Right lobe of liver (tissue), 6 donors: ENCODE data around the gene CCL3. TPM values are rescaled to one million over a fixed set of nuclear protein-coding genes. Genes with fewer than 3 reads are reported as not detected.

ENCODE experiments used
- ATAC-seq, 4 donors: fragments of 200-7000 bp; cut with Tn5 transposase; one replicate each; pipeline ENCODE4 v1.9.1; 2020; ENCODE audit warnings: mild to moderate bottlenecking in 4 of 4, moderate library complexity in 4 of 4
- DNase-seq, 3 donors: peaks; one replicate each; pipeline ENCODE4 v3.0.0-alpha.2; 2020
- H3K27ac ChIP-seq, 3 donors: fragments of 200-600 bp; one replicate each; pipeline ENCODE4 v1.8.0; 2022
- H3K27me3 ChIP-seq, 2 donors: fragments of 200-600 bp; one replicate each; pipeline ENCODE4 v1.8.0; 2022
- H3K36me3 ChIP-seq, 4 donors: fragments of 200-600 bp; sonication (generic) in 1 of 4; one replicate each; pipeline versions ENCODE4 v1.5.1 to v1.8.0; 2017 to 2022; ENCODE audit warnings: control low read depth in 1 of 4
- H3K4me1 ChIP-seq, 4 donors: fragments of 200-600 bp; sonication (generic) in 1 of 4; one replicate each; pipeline versions ENCODE4 v1.5.1 to v1.8.0; 2017 to 2022; ENCODE audit warnings: control low read depth in 1 of 4
- H3K4me3 ChIP-seq, 3 donors: fragments of 200-600 bp; one replicate each; pipeline ENCODE4 v1.8.0; 2022
- H3K9me3 ChIP-seq, 4 donors: fragments of 200-600 bp; sonication (generic) in 1 of 4; one replicate each; pipeline versions ENCODE4 v1.5.1 to v1.8.0; 2017 to 2022; ENCODE audit warnings: control low read depth in 1 of 4
- POLR2A ChIP-seq: fragments of 450-650 bp; IDR thresholded peaks from one replicate; pipeline ENCODE4 v1.6.1; 2017; ENCODE audit warnings: antibody characterized with exemption, mild to moderate bottlenecking
- WGBS: methylation state at CpG from one replicate; pipeline ENCODE4 v1.1.6; 2018; ENCODE audit warnings: low coverage, low lambda C conversion rate; ENCODE audit not compliant: insufficient coverage; ENCODE audit errors: missing lambda C conversion rate; 5-methylcytosine and 5-hydroxymethylcytosine counted together
- intact Hi-C, 2 donors: fragments of 100-400 bp; cut with DNase I; formaldehyde crosslinking; loops; one replicate each; pipeline versions ENCODE4 v1.11.2 to v1.14.1; 2022
- total RNA-seq, 6 experiments: library from RNA; depleted of rRNA in 2 of 6; stranded (reverse); fragments of >200 nt in 2 of 6; fragmentation: NEBNext Ultra II Directional in 3 of 6; extraction: Animal tissue kit (Norgen Biotek cat#: 25700) in 3 of 6; gene quantifications; one replicate each; pipeline versions ENCODE4 v1.1.0 to v1.2.4, GENCODE V29; 2016 to 2023
- TF ChIP-seq, protein P1 (sequence below), 4 donors: fragments of 200-600 bp in 3 of 4; fragments of 450-650 bp in 1 of 4; IDR thresholded peaks; one replicate each; pipeline versions ENCODE4 v1.5.1 to v1.8.0; 2016 to 2022; ENCODE audit warnings: antibody characterized with exemption in 4 of 4, mild to moderate bottlenecking in 2 of 4
- donor health status: DM: no; HTN: yes; CAD: no.
- donor health status: DM: no; HTN: no; CAD: no.
- donor health status: DM: no; HTN: no; CAD: no.
- donor health status: DM: no; HTN: yes; CAD: no.
- donor health status: DM: no; HTN: yes; CAD: no.

Gene CCL3
- total RNA-seq, 6 experiments from 2014 or later, result 0.43 to 18.2 (median 0.53) TPM; not detected in 1

DNA sequence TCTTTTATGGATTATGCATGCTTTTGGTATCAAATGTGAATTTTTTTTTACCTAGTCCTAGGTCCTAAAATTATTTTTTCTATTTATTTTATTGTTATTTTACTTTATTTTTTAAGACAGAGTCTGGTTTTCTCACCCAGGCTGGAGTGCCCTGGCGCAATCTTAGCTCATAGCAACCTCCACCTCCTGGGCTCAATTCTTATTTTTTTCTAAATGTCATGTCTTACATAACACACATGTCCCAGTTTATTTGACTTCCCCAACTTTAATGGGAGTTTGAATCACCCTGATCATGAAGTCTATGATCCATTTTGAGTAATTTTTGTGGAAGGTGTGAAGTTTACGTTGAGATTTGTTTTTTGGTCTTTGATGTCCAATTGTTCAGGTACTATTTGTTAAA, 29.1 kb downstream of the CCL3 start:
- no peak for ATAC-seq
- DNase-seq, result no peak
- no peak for TF ChIP-seq POLR2A
- TF ChIP-seq, protein P1, sequence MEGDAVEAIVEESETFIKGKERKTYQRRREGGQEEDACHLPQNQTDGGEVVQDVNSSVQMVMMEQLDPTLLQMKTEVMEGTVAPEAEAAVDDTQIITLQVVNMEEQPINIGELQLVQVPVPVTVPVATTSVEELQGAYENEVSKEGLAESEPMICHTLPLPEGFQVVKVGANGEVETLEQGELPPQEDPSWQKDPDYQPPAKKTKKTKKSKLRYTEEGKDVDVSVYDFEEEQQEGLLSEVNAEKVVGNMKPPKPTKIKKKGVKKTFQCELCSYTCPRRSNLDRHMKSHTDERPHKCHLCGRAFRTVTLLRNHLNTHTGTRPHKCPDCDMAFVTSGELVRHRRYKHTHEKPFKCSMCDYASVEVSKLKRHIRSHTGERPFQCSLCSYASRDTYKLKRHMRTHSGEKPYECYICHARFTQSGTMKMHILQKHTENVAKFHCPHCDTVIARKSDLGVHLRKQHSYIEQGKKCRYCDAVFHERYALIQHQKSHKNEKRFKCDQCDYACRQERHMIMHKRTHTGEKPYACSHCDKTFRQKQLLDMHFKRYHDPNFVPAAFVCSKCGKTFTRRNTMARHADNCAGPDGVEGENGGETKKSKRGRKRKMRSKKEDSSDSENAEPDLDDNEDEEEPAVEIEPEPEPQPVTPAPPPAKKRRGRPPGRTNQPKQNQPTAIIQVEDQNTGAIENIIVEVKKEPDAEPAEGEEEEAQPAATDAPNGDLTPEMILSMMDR (IDR thresholded peaks at IDR 0.05), result no peak
- H3K9me3 ChIP-seq, result no peaks in the 10 kb centered on the region
- no peaks in the 10 kb centered on the region for H3K27me3 ChIP-seq
- 89% methylated on average over 2 of the region's 2 CpGs for WGBS
- H3K4me1 ChIP-seq, result no peaks in the 10 kb centered on the region
- H3K4me3 ChIP-seq, result no peak overlapping the region
- H3K36me3 ChIP-seq, result no peaks in the 10 kb centered on the region
- intact Hi-C loops, result loop anchor here in 1 of 2 donors (10.0 kb wide), 1 partner anchor 46 kb away; the partner anchor contains the start of gene CCL23
- H3K27ac ChIP-seq, result no peak overlapping the region

DNA sequence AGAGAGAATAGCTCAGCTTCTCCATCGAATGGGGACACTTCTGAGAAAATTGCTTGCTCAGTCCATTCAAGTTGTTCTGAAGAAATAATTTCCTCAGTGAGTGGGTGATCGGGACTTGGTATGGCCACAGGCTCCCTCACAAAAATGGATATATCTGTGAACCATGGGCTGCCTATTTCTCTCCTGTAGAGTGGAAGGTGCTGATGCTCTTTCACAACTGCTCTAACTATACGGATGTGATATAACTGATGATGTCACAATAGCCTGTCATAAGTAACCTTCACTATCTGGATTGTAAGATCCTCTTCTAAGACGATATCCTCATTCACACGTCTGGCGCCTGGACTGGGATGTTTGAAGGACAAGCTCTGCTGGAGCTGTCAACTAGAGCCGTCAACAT, 30.5 kb downstream of the CCL3 start:
- no peaks in the 10 kb centered on the region for H3K27me3 ChIP-seq
- TF ChIP-seq POLR2A, result no peak
- TF ChIP-seq, protein P1 (IDR thresholded peaks at IDR 0.05), result no peak
- no peaks in the 10 kb centered on the region for H3K4me1 ChIP-seq
- no peak overlapping the region for H3K27ac ChIP-seq
- H3K36me3 ChIP-seq, result no peaks in the 10 kb centered on the region
- intact Hi-C loops, result no loop called here
- no peak for ATAC-seq
- 89% methylated on average over 5 of the region's 7 CpGs for WGBS
- H3K9me3 ChIP-seq, result no peaks in the 10 kb centered on the region
- no peak for DNase-seq
- H3K4me3 ChIP-seq, result no peak overlapping the region

DNA sequence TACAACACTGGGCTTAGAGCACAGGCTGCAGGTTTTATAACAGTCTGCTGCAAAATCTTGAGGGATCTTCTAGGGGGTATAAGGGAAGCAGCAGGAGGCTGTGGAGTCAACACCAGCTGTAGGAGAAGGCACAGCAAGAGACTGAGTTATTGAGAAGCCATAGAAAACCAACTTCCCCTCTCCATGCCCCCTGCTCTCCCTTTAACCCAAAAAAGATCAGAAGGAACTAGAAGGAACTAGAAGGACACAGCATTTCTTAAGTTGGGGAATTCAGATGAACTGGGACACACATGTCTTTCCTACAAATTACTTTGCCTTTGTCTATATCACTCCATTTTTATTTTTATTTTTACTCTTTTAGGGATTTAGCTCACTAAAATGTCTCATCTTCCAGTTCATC, 32.0 kb downstream of the CCL3 start:
- Histone ChIP-seq H3K27me3 (no peaks in the 10 kb centered on the region), H3K4me3 (no peak overlapping the region), H3K9me3 (no peaks in the 10 kb centered on the region), H3K27ac (no peak overlapping the region), H3K4me1 (no peaks in the 10 kb centered on the region), H3K36me3 (no peaks in the 10 kb centered on the region)
- no peak for DNase-seq
- ATAC-seq, result peak in 1 of 4 donors; percentile 23
- TF ChIP-seq POLR2A, result no peak
- TF ChIP-seq, protein P1 (IDR thresholded peaks at IDR 0.05), result no peak
- intact Hi-C loops, result no loop called here

DNA sequence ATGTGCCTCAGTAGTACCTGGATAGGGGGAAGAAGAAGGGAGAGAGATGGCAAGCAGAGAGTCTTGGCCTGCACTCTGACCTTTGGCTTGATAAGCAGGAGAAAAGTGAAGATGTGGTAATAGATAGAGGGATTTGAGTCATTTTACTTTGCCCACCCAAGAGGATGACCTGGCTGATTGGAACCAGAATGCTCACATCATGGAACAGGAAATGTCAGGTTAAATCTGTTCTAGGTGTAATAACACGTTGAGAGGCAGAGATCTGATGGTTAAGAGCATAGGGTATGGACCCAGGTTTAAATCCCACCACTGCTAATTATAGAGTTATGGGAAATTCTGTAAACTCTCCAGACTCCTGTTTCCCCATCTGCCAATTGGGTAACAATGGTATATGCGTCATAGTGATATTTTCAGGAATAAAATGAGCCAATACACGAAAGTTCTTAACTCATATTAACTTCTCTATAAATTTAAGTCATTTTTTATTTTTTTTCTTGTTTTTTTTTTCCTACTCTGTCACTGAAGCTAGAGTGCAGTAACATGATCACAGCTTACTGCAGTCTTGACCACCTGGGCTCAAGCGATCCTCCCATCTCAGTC, 33.9 kb downstream of the CCL3 start:
- ATAC-seq, result no peak
- Histone ChIP-seq H3K9me3 (no peaks in the 10 kb centered on the region), H3K27ac (no peak overlapping the region), H3K36me3 (no peaks in the 10 kb centered on the region), H3K4me3 (no peak overlapping the region), H3K27me3 (no peaks in the 10 kb centered on the region), H3K4me1 (no peaks in the 10 kb centered on the region)
- intact Hi-C loops, result no loop called here
- 76% methylated on average over 4 of the region's 4 CpGs for WGBS
- TF ChIP-seq, protein P1 (IDR thresholded peaks at IDR 0.05), result no peak
- no peak for TF ChIP-seq POLR2A
- DNase-seq, result no peak

DNA sequence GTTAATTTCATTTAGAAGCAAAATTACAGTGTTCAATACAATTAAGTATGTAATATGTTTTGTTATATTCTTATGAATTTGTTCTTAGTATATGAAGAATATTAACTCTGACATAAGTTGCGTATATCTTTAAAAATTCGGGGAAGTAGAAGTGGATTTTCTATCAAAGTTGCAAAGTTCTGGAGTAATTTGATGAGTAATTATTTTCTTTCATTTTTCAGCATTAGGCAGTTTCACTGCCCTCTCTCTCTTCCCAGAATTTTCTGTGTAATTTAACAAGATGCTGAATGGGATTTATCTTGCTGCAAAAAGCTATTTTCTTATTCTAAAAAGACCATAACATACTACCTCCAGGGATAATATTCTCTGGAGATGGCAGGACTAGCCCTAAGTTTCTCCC, 34.8 kb downstream of the CCL3 start:
- H3K9me3 ChIP-seq, result no peaks in the 10 kb centered on the region
- 64% methylated on average over 2 of the region's 2 CpGs for WGBS
- no peak for TF ChIP-seq POLR2A
- TF ChIP-seq, protein P1 (IDR thresholded peaks at IDR 0.05), result no peak
- no peak overlapping the region for H3K4me3 ChIP-seq
- DNase-seq (no peak), ATAC-seq (no peak)
- intact Hi-C loops, result no loop called here
- H3K27me3 ChIP-seq, result no peaks in the 10 kb centered on the region
- H3K4me1 ChIP-seq, result no peaks in the 10 kb centered on the region
- no peaks in the 10 kb centered on the region for H3K36me3 ChIP-seq
- H3K27ac ChIP-seq, result no peak overlapping the region
